ENCODE measurements around the gene ANKRD55. TPM values are rescaled to one million over a fixed set of nuclear protein-coding genes. Genes with fewer than 3 reads are reported as not detected.
"Not testable (repeated sequence)": the region's sequence is repeated elsewhere in the genome, so short reads cannot be mapped to it uniquely, and the experiment has no call there.

Gene ANKRD55
- total RNA-seq, 5 donors from 2014 or later (not counting 1 experiment from before 2014, with no cell fraction given): 2.8 to 19.9 (median 3.4) TPM

DNA sequence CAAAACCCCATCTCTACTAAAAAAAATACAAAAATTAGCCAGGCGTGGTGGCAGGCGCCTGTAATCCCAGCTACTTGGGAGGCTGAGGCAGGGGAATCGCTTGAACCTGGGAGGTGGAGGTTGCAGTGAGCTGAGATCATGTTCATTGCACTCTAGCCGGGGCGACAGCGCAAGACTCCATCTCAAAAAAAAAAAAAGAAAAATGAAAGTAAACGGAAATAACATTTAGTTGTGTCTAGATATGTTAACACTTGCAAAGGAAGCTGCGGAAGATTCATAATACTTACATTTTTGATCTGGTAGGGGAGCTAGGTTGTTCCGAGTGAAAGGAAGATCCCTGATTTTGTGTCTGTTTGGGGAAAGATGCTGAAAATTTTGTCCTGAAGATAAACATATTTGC is 130.9 kb downstream of the ANKRD55 start:
- ChIA-PET POLR2A (interaction anchor here (0.6 to 0.7 kb wide), 3 partner anchors 561 to 750 kb away, joined by 4 to 6 read pairs (median 5); no protein-coding TSS in a partner anchor), CTCF (interaction anchor here in 1 of 2 donors (0.7 kb wide), 2 partner anchors 8 to 705 kb away, joined by 3 read pairs; no protein-coding TSS in a partner anchor)
- H3K36me3 ChIP-seq (ENCODE audit: control insufficient read depth in 2 of 2, extremely low read depth in 1 of 2, insufficient read depth in 1 of 2, low read length in 1 of 2); H3K27me3 Mint-ChIP-seq; H3K9me3 Mint-ChIP-seq; H3K9me3 ChIP-seq; H3K27me3 ChIP-seq (replicated peaks in 1 of 2; ENCODE audit: control insufficient read depth in 2 of 2, extremely low read depth in 1 of 2, insufficient read depth in 2 of 2, low read length in 1 of 2); H3K36me3 Mint-ChIP-seq: not testable (repeated sequence)
- H3K4me3 ChIP-seq (ENCODE audit: control insufficient read depth in 1 of 2, extremely low read depth in 1 of 2, low read length in 1 of 2): peak overlapping the region in 1 of 2 donors; percentile 23
- H3K4me1 Mint-ChIP-seq: peaks cover 84 to 92% (median 87%) of the 10 kb centered on the region in 3 donors
- H3K4me3 Mint-ChIP-seq: peak overlapping the region; percentile 45 to 60 (median 58)
- peak overlapping the region; percentile 89 to 94 for H3K27ac Mint-ChIP-seq
- 40% methylated on average over 1 of the region's 9 CpGs for WGBS (ENCODE audit: insufficient coverage)
- peaks cover 53% of the 10 kb centered on the region in 2 experiments for H3K4me1 ChIP-seq (ENCODE audit: control insufficient read depth in 1 of 2, extremely low read depth in 1 of 2, insufficient read depth in 2 of 2, low read length in 2 of 2)
- H3K27ac ChIP-seq (ENCODE audit: low read length): peak overlapping the region; percentile 34
- ATAC-seq (replicated peaks in 1 of 4) (peak; percentile 45 to 68 (median 59)), DNase-seq (peak in 14 of 35 experiments; percentile 5 to 52 (median 16))

DNA sequence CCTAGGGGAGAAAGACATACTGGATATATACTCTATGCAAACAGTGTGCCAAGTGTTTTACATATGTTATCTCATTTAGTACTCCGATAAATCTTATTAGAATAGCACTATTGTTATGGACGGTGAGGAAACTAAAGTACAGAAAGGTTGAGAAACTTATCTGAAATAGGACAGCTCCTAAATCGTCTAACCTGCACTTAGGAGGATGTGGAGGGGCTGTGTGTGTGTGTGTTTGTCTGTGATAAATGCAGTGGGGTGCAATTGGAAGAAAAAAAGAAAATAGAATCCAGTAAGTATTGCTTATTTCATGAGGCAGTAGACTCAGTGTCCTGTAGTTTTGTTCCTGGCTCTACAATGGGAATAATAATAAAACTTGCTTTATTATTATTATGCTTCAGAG is 131.9 kb downstream of the ANKRD55 start:
- Mint-ChIP-seq H3K27me3 (no peaks in the 10 kb centered on the region), H3K27ac (peak overlapping the region; percentile 94 to 96), H3K4me3 (peak overlapping the region; percentile 14 to 68 (median 32)), H3K9me3 (no peaks in the 10 kb centered on the region), H3K36me3 (no peaks in the 10 kb centered on the region), H3K4me1 (peaks cover 83 to 94% (median 86%) of the 10 kb centered on the region in 3 donors)
- no peak for ATAC-seq (replicated peaks in 1 of 4)
- H3K27me3 ChIP-seq (replicated peaks in 1 of 2; ENCODE audit: control insufficient read depth in 2 of 2, extremely low read depth in 1 of 2, insufficient read depth in 2 of 2, low read length in 1 of 2): no peaks in the 10 kb centered on the region
- no peak overlapping the region for H3K4me3 ChIP-seq (ENCODE audit: control insufficient read depth in 1 of 2, extremely low read depth in 1 of 2, low read length in 1 of 2)
- H3K27ac ChIP-seq (ENCODE audit: low read length): peak overlapping the region; percentile 34
- WGBS (ENCODE audit: insufficient coverage): 67% methylated on average over 1 of the region's 3 CpGs
- H3K36me3 ChIP-seq (ENCODE audit: control insufficient read depth in 2 of 2, extremely low read depth in 1 of 2, insufficient read depth in 1 of 2, low read length in 1 of 2): no peaks in the 10 kb centered on the region
- H3K9me3 ChIP-seq: no peaks in the 10 kb centered on the region
- peaks cover 48 to 55% of the 10 kb centered on the region in 2 experiments for H3K4me1 ChIP-seq (ENCODE audit: control insufficient read depth in 1 of 2, extremely low read depth in 1 of 2, insufficient read depth in 2 of 2, low read length in 2 of 2)
- POLR2A ChIA-PET: no interaction called here
- DNase-seq: no peak
- CTCF ChIA-PET: interaction anchor here in 1 of 2 donors (0.7 kb wide), 1 partner anchor 18 kb away, joined by 3 read pairs; no protein-coding TSS in a partner anchor

DNA sequence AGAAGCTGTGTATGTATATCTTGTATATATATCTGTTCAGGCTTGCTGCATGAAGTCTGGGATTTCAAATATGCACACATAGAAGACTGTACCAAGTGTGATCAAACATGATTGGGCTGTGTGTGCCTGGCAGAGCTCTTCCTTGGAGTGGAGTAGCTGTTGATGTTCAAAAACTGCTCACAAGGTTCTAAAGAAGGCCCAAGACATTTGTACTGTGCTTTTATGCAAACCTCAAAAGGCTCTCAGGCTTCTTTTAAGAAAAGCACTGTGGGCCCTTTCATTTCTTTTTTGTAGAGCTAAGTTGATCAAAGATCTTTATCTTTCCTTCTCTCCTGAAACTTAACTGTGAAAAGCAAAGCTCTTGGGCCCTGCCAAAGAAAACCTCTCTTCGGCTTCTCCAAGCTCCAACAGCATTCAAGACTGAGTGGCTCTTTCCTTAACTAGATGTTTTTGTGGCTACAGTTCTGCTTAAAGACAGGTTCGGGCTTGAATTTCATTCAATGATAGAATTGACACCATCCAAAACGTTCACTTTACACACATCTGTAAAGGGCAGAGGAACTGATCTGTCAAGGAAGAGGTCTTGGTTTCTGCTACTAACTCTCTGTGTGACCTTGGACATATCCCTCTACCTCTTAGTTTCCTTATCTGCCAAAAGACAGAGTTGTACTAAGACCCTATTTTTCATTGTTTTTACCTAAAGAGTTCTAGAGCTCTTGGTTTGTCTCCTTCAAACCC is 132.5 kb downstream of the ANKRD55 start:
- Histone ChIP-seq H3K4me1 (ENCODE audit: control insufficient read depth in 1 of 2, extremely low read depth in 1 of 2, insufficient read depth in 2 of 2, low read length in 2 of 2) (peaks cover 48 to 51% of the 10 kb centered on the region in 2 experiments), H3K4me3 (ENCODE audit: control insufficient read depth in 1 of 2, extremely low read depth in 1 of 2, low read length in 1 of 2) (no peak overlapping the region), H3K9me3 (no peaks in the 10 kb centered on the region), H3K36me3 (ENCODE audit: control insufficient read depth in 2 of 2, extremely low read depth in 1 of 2, insufficient read depth in 1 of 2, low read length in 1 of 2) (no peaks in the 10 kb centered on the region), H3K27me3 (replicated peaks in 1 of 2; ENCODE audit: control insufficient read depth in 2 of 2, extremely low read depth in 1 of 2, insufficient read depth in 2 of 2, low read length in 1 of 2) (no peaks in the 10 kb centered on the region), H3K27ac (ENCODE audit: low read length) (peak overlapping the region; percentile 34)
- H3K4me1 Mint-ChIP-seq: peaks cover 83 to 94% (median 84%) of the 10 kb centered on the region in 3 donors
- peak overlapping the region; percentile 94 to 96 for H3K27ac Mint-ChIP-seq
- H3K36me3 Mint-ChIP-seq: no peaks in the 10 kb centered on the region
- DNase-seq (peak in 2 of 35 experiments; percentile 10 to 40), ATAC-seq (replicated peaks in 1 of 4) (peak; percentile 51 to 73 (median 58))
- H3K4me3 Mint-ChIP-seq: peak overlapping the region; percentile 14 to 68 (median 32)
- no peaks in the 10 kb centered on the region for H3K27me3 Mint-ChIP-seq
- no peaks in the 10 kb centered on the region for H3K9me3 Mint-ChIP-seq
- ChIA-PET CTCF (interaction anchor here (0.6 to 0.7 kb wide), 2 partner anchors 17 to 26 kb away, joined by 3 to 5 read pairs; no protein-coding TSS in a partner anchor), POLR2A (interaction anchor here (0.6 kb wide), 2 partner anchors 41 to 169 kb away, joined by 6 to 14 read pairs; no protein-coding TSS in a partner anchor)
- 38% methylated on average over 2 of the region's 3 CpGs for WGBS (ENCODE audit: insufficient coverage)

DNA sequence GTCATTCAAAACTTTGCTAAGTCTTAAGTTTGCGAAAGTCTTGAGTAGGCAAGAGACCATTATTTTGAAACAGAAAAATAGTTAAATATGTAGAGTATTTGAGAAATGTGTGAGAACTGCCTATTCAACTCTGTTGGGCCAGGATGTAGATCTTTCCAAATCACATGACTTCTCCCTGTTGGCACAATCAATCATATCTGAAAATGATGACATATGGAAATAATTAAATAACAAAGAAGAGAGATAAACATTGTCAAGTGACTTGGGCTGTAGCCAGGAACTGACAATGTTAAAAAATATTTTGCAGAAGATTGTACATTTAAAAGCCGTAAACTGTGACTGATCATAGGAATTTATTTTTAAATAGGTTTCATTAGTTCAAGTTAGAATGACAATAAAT is 133.8 kb downstream of the ANKRD55 start:
- no peaks in the 10 kb centered on the region for H3K9me3 ChIP-seq
- ATAC-seq (replicated peaks in 1 of 4) (no peak), DNase-seq (no peak)
- Mint-ChIP-seq H3K4me1 (peaks cover 84 to 94% (median 86%) of the 10 kb centered on the region in 3 donors), H3K36me3 (no peaks in the 10 kb centered on the region), H3K9me3 (no peaks in the 10 kb centered on the region), H3K27ac (peak overlapping the region; percentile 94 to 96), H3K27me3 (no peaks in the 10 kb centered on the region), H3K4me3 (peak overlapping the region in 1 of 3 donors; percentile 54)
- peaks cover 53 to 58% of the 10 kb centered on the region in 2 experiments for H3K4me1 ChIP-seq (ENCODE audit: control insufficient read depth in 1 of 2, extremely low read depth in 1 of 2, insufficient read depth in 2 of 2, low read length in 2 of 2)
- 60% methylated on average over 1 of the region's 2 CpGs for WGBS (ENCODE audit: insufficient coverage)
- no peaks in the 10 kb centered on the region for H3K36me3 ChIP-seq (ENCODE audit: control insufficient read depth in 2 of 2, extremely low read depth in 1 of 2, insufficient read depth in 1 of 2, low read length in 1 of 2)
- no peaks in the 10 kb centered on the region for H3K27me3 ChIP-seq (replicated peaks in 1 of 2; ENCODE audit: control insufficient read depth in 2 of 2, extremely low read depth in 1 of 2, insufficient read depth in 2 of 2, low read length in 1 of 2)
- no peak overlapping the region for H3K4me3 ChIP-seq (ENCODE audit: control insufficient read depth in 1 of 2, extremely low read depth in 1 of 2, low read length in 1 of 2)
- ChIA-PET POLR2A (no interaction called here), CTCF (interaction anchor here in 1 of 2 donors (0.6 kb wide), 1 partner anchor 27 kb away, joined by 3 read pairs; no protein-coding TSS in a partner anchor)
- H3K27ac ChIP-seq (ENCODE audit: low read length): peak overlapping the region; percentile 34

DNA sequence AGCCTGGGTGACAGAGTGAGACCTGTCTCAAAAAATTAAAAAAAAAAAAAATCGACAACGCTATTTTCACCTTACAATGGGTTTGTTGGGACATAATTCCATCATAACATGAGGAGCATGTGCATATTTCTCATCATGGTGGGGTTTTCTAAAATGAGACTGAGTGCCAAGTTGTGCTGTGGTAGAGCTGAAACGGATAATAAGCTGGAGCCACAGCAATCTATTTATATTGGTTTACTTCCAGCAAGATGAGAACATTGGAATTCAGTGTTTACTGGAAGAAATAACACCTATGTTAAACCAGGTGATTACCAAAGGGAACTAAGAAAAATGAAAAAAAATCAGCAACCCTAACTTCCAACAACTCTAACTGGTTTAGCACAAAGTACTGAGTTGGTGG is 136.1 kb downstream of the ANKRD55 start:
- no peak overlapping the region for H3K4me3 ChIP-seq (ENCODE audit: control insufficient read depth in 1 of 2, extremely low read depth in 1 of 2, low read length in 1 of 2)
- WGBS (ENCODE audit: insufficient coverage): no CpG with 5 or more reads among the region's 3 CpGs
- Mint-ChIP-seq H3K4me1 (peaks cover 79 to 92% (median 82%) of the 10 kb centered on the region in 3 donors), H3K36me3 (no peaks in the 10 kb centered on the region), H3K27ac (peak overlapping the region; percentile 80 to 96), H3K27me3 (no peaks in the 10 kb centered on the region), H3K9me3 (no peaks in the 10 kb centered on the region), H3K4me3 (no peak overlapping the region)
- ATAC-seq (replicated peaks in 1 of 4) (no peak), DNase-seq (no peak)
- H3K9me3 ChIP-seq: no peaks in the 10 kb centered on the region
- ChIA-PET POLR2A (no interaction called here), CTCF (interaction anchor here in 1 of 2 donors (0.7 kb wide), 1 partner anchor 736 kb away, joined by 3 read pairs; no protein-coding TSS in a partner anchor)
- H3K4me1 ChIP-seq (ENCODE audit: control insufficient read depth in 1 of 2, extremely low read depth in 1 of 2, insufficient read depth in 2 of 2, low read length in 2 of 2): peaks cover 60 to 70% of the 10 kb centered on the region in 2 experiments
- no peaks in the 10 kb centered on the region for H3K36me3 ChIP-seq (ENCODE audit: control insufficient read depth in 2 of 2, extremely low read depth in 1 of 2, insufficient read depth in 1 of 2, low read length in 1 of 2)
- peak overlapping the region; percentile 22 for H3K27ac ChIP-seq (ENCODE audit: low read length)
- no peaks in the 10 kb centered on the region for H3K27me3 ChIP-seq (replicated peaks in 1 of 2; ENCODE audit: control insufficient read depth in 2 of 2, extremely low read depth in 1 of 2, insufficient read depth in 2 of 2, low read length in 1 of 2)

DNA sequence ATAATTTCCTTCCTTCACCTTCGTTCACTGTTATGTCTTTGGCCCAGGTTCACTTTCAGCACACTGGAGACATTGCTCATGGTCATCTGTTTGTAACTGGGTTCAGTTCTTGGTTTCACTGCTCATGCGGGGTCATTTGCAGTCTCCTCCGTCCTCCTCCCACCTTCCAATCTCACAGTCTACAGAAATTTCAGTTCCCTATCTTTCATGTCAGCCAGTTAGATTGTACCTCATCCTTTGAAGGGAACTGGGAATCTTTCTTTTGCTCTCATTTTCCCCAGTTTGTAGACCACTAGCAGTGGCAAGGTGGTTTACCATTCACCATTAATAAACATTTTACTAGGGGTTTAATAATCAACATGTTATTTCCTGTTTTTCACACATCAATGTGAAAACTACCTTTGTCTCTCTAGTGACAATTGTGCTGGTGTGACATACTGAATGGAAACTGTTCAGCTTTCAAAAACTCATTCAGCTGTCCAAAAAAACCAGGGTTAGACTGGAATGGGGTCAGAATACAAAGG is 137.5 kb downstream of the ANKRD55 start:
- Histone ChIP-seq H3K27me3 (replicated peaks in 1 of 2; ENCODE audit: control insufficient read depth in 2 of 2, extremely low read depth in 1 of 2, insufficient read depth in 2 of 2, low read length in 1 of 2) (no peaks in the 10 kb centered on the region), H3K27ac (ENCODE audit: low read length) (peak overlapping the region; percentile 22), H3K4me1 (ENCODE audit: control insufficient read depth in 1 of 2, extremely low read depth in 1 of 2, insufficient read depth in 2 of 2, low read length in 2 of 2) (peaks cover 68 to 74% of the 10 kb centered on the region in 2 experiments), H3K4me3 (ENCODE audit: control insufficient read depth in 1 of 2, extremely low read depth in 1 of 2, low read length in 1 of 2) (no peak overlapping the region), H3K9me3 (no peaks in the 10 kb centered on the region), H3K36me3 (ENCODE audit: control insufficient read depth in 2 of 2, extremely low read depth in 1 of 2, insufficient read depth in 1 of 2, low read length in 1 of 2) (no peaks in the 10 kb centered on the region)
- H3K27me3 Mint-ChIP-seq: no peaks in the 10 kb centered on the region
- POLR2A ChIA-PET: no interaction called here
- CTCF ChIA-PET: no interaction called here
- H3K9me3 Mint-ChIP-seq: no peaks in the 10 kb centered on the region
- 40% methylated on average over 1 of the region's 3 CpGs for WGBS (ENCODE audit: insufficient coverage)
- DNase-seq (no peak), ATAC-seq (replicated peaks in 1 of 4) (no peak)
- H3K4me1 Mint-ChIP-seq: peaks cover 83 to 93% (median 86%) of the 10 kb centered on the region in 3 donors
- H3K27ac Mint-ChIP-seq: peak overlapping the region; percentile 94 to 96
- H3K36me3 Mint-ChIP-seq: no peaks in the 10 kb centered on the region
- peak overlapping the region in 2 of 3 donors; percentile 0 to 59 for H3K4me3 Mint-ChIP-seq

Data from T-cell (primary cell).